CD14-positive monocyte (primary cell): ENCODE data around the gene CFAP221. TPM values are rescaled to one million over a fixed set of nuclear protein-coding genes. Genes with fewer than 3 reads are reported as not detected.

Source experiments
- DNase-seq, 3 donors: peaks; one replicate each; pipeline ENCODE4 v3.0.0-alpha.2; 2011 to 2022
- H2AFZ ChIP-seq: 2 replicates; pipeline ENCODE4 v1.6.0; 2012; ENCODE audit warnings: mild to moderate bottlenecking, low read depth, low read length, inconsistent platforms; ENCODE audit not compliant: insufficient read depth, poor library complexity, severe bottlenecking
- H3K27ac ChIP-seq, 2 donors: 1 replicate in 1 of 2; 2 replicates in 1 of 2; pipeline ENCODE4 v1.5.1; 2012 to 2013; ENCODE audit warnings: low read length in 2 of 2, control low read depth in 1 of 2, inconsistent platforms in 1 of 2, low read depth in 1 of 2, mild to moderate bottlenecking in 1 of 2
- H3K27me3 ChIP-seq, 2 donors: one replicate each; pipeline versions ENCODE4 v1.6.0 to v1.6.1; 2011 to 2013; ENCODE audit warnings: low read length in 2 of 2; ENCODE audit not compliant: control insufficient read depth in 2 of 2, insufficient read depth in 2 of 2
- H3K36me3 ChIP-seq, 2 donors: replicated peaks in 1 of 2; 1 replicate in 1 of 2; 2 replicates in 1 of 2; pipeline versions ENCODE4 v1.5.1 to v1.6.1; 2012 to 2013; ENCODE audit warnings: low read length in 2 of 2, control low read depth in 1 of 2, inconsistent platforms in 1 of 2, mild to moderate bottlenecking in 1 of 2; ENCODE audit not compliant: insufficient read depth in 2 of 2, control insufficient read depth in 1 of 2
- H3K4me1 ChIP-seq, 2 donors: 1 replicate in 1 of 2; 2 replicates in 1 of 2; pipeline versions ENCODE4 v1.5.1 to v1.6.1; 2012 to 2013; ENCODE audit warnings: low read length in 2 of 2, control low read depth in 1 of 2, inconsistent platforms in 1 of 2, mild to moderate bottlenecking in 1 of 2, moderate library complexity in 1 of 2; ENCODE audit not compliant: insufficient read depth in 2 of 2, control insufficient read depth in 1 of 2
- H3K4me2 ChIP-seq: replicated peaks from 2 replicates; pipeline ENCODE3; 2012; ENCODE audit warnings: low read length, moderate library complexity, mild to moderate bottlenecking; ENCODE audit not compliant: poor library complexity, severe bottlenecking; ENCODE audit errors: extremely low read depth
- H3K4me3 ChIP-seq, 3 experiments: fragments of 200-600 bp in 1 of 3; sonication (generic) in 1 of 3; replicated peaks in 1 of 3; 1 replicate in 2 of 3; 2 replicates in 1 of 3; pipeline ENCODE4 v1.5.1; 2011 to 2013; ENCODE audit warnings: low read length in 3 of 3, mild to moderate bottlenecking in 3 of 3, control low read depth in 2 of 3, low read depth in 2 of 3, inconsistent platforms in 1 of 3, moderate library complexity in 1 of 3
- H3K79me2 ChIP-seq: 2 replicates; pipeline ENCODE4 v1.6.0; 2012; ENCODE audit warnings: mild to moderate bottlenecking, control low read depth, inconsistent platforms, low read length, moderate library complexity; ENCODE audit not compliant: insufficient read depth
- H3K9ac ChIP-seq: 2 replicates; pipeline ENCODE4 v1.6.0; 2017; ENCODE audit warnings: low read length, mild to moderate bottlenecking; ENCODE audit not compliant: insufficient read depth, poor library complexity, severe bottlenecking
- H3K9me3 ChIP-seq, 2 donors: replicated peaks in 1 of 2; 1 replicate in 1 of 2; 2 replicates in 1 of 2; pipeline versions ENCODE4 v1.5.1 to v1.6.1; 2012 to 2013; ENCODE audit warnings: low read length in 2 of 2, control low read depth in 1 of 2; ENCODE audit not compliant: control insufficient read depth in 1 of 2, insufficient read depth in 1 of 2
- H4K20me1 ChIP-seq: 2 replicates; pipeline ENCODE4 v1.6.0; 2012; ENCODE audit warnings: mild to moderate bottlenecking, low read length, control low read depth, moderate library complexity; ENCODE audit not compliant: insufficient read depth
- H3K27ac Mint-ChIP-seq, 7 donors: one replicate each; pipeline ENCODE4 v1.8.0; 2020; ENCODE audit warnings: mild to moderate bottlenecking in 7 of 7, mixed read lengths in 7 of 7, moderate library complexity in 6 of 7, inconsistent platforms in 2 of 7
- H3K27me3 Mint-ChIP-seq, 3 donors: one replicate each; pipeline ENCODE4 v1.8.0; 2021 to 2022; ENCODE audit warnings: low read depth in 3 of 3, mild to moderate bottlenecking in 3 of 3, mixed read lengths in 3 of 3, moderate library complexity in 3 of 3, inconsistent platforms in 1 of 3
- H3K36me3 Mint-ChIP-seq, 2 donors: one replicate each; pipeline ENCODE4 v1.8.0; 2020; ENCODE audit warnings: mixed read lengths in 2 of 2, inconsistent platforms in 1 of 2, mild to moderate bottlenecking in 1 of 2
- H3K4me1 Mint-ChIP-seq: one replicate; pipeline ENCODE4 v1.8.0; 2020; ENCODE audit warnings: mild to moderate bottlenecking, mixed read lengths
- H3K4me3 Mint-ChIP-seq, 2 donors: one replicate each; pipeline ENCODE4 v1.8.0; 2020; ENCODE audit warnings: mild to moderate bottlenecking in 2 of 2, mixed read lengths in 2 of 2, moderate library complexity in 1 of 2
- H3K9me3 Mint-ChIP-seq, 7 donors: one replicate each; pipeline ENCODE4 v1.8.0; 2020 to 2022; ENCODE audit warnings: mixed read lengths in 7 of 7, mild to moderate bottlenecking in 6 of 7, moderate library complexity in 6 of 7, inconsistent platforms in 2 of 7
- CTCF ChIP-seq: fragments of 200-600 bp; IDR thresholded peaks from one replicate; pipeline ENCODE4 v1.8.0; 2022; ENCODE audit warnings: antibody characterized with exemption, mild to moderate bottlenecking
- WGBS: methylation state at CpG from one replicate; pipeline ENCODE4 v1.1.5; 2013; ENCODE audit warnings: missing lambda C conversion rate; ENCODE audit not compliant: insufficient coverage; 5-methylcytosine and 5-hydroxymethylcytosine counted together
- intact Hi-C, 2 donors: fragments of 100-400 bp; cut with micrococcal nuclease; formaldehyde crosslinking; loops; one replicate each; pipeline versions ENCODE4 v1.15.0 to v1.15.1; 2023
- polyA plus RNA-seq, 3 donors: library from polyadenylated mRNA; depleted of rRNA in 1 of 3; unstranded in 2 of 3; stranded (reverse) in 1 of 3; fragments of 300-500 nt in 2 of 3; fragments of >200 nt in 1 of 3; fragmentation: Illumina TruSeq in 2 of 3; gene quantifications; 1 replicate in 2 of 3; 2 replicates in 1 of 3; pipeline ENCODE4 v1.2.3, GENCODE V29; 2012 to 2021

CFAP221 gene
- polyA plus RNA-seq, 3 donors: not detected

GRCh38 chr2:119496682-119497081 lies 47.6 kb upstream of the CFAP221 start:
- TF ChIP-seq CTCF: no peak
- no peak overlapping the region for H3K4me2 ChIP-seq
- H3K4me3 ChIP-seq: no peak overlapping the region
- Mint-ChIP-seq H3K36me3 (no peaks in the 10 kb centered on the region), H3K4me1 (no peaks in the 10 kb centered on the region), H3K4me3 (no peak overlapping the region), H3K9me3 (peaks cover 9 to 28% (median 17%) of the 10 kb centered on the region in 7 donors), H3K27ac (no peak overlapping the region), H3K27me3 (peaks cover 6 to 20% (median 10%) of the 10 kb centered on the region in 3 donors)
- H2AFZ ChIP-seq: no peak overlapping the region
- peaks cover 0 to 15% of the 10 kb centered on the region in 2 donors for H3K9me3 ChIP-seq
- no peaks in the 10 kb centered on the region for H3K27me3 ChIP-seq
- no peak overlapping the region for H3K9ac ChIP-seq
- H3K4me1 ChIP-seq: no peaks in the 10 kb centered on the region
- H4K20me1 ChIP-seq: no peaks in the 10 kb centered on the region
- no peaks in the 10 kb centered on the region for H3K36me3 ChIP-seq
- no peak for DNase-seq
- no CpG with 5 or more reads among the region's 4 CpGs for WGBS
- intact Hi-C loops: no loop called here
- H3K79me2 ChIP-seq: no peaks in the 10 kb centered on the region
- H3K27ac ChIP-seq: no peak overlapping the region

- Histone ChIP-seq H3K27me3 (peaks cover 0 to 2% of the 10 kb centered on the region in 2 donors), H4K20me1 (no peaks in the 10 kb centered on the region), H3K27ac (no peak overlapping the region), H3K4me2 (no peak overlapping the region), H3K36me3 (no peaks in the 10 kb centered on the region), H3K4me1 (no peaks in the 10 kb centered on the region), H2AFZ (no peak overlapping the region), H3K9me3 (no peaks in the 10 kb centered on the region), H3K79me2 (no peaks in the 10 kb centered on the region), H3K9ac (no peak overlapping the region), H3K4me3 (no peak overlapping the region)
- intact Hi-C loops: no loop called here
- Mint-ChIP-seq H3K27ac (no peak overlapping the region), H3K9me3 (peaks cover 0 to 3% (median 0%) of the 10 kb centered on the region in 7 donors), H3K4me3 (no peak overlapping the region), H3K27me3 (peaks cover 2 to 15% (median 7%) of the 10 kb centered on the region in 3 donors), H3K4me1 (no peaks in the 10 kb centered on the region), H3K36me3 (no peaks in the 10 kb centered on the region)
- TF ChIP-seq CTCF: no peak
- 92% methylated on average over 2 of the region's 6 CpGs for WGBS
- no peak for DNase-seq
Measured at GRCh38 chr2:119508756-119509155, 35.5 kb upstream of the CFAP221 start.
